GM15510 (cell line): ENCODE data around the gene CAPN3.

Source experiments
- POLR2A ChIP-seq: IDR thresholded peaks from 3 replicates; pipeline ENCODE4 v1.6.1; 2011; ENCODE audit warnings: borderline replicate concordance; ENCODE audit not compliant: insufficient read length; ENCODE audit errors: extremely low read depth

The CAPN3 gene

DNA sequence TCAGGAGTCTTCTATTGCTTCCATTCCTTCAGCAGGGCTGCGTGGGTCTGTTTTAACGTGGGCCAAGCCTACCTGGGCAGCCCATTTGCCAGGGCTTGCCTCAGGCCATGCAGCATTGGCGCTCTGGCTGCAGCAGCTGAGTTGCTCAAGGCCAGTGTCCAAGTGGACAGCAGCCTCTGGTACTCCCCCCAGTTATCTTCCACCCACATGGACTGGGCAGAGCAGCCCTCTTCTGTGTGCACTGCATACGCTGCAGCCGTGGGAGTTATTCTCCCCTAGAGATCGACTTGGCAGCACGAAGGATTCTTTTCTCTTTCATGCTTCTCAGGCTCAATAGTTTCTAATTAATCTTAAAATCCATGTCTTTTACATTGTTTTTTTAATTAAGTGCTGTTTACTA, 6.9 kb upstream of the CAPN3 start:
- no peak for TF ChIP-seq POLR2A

DNA sequence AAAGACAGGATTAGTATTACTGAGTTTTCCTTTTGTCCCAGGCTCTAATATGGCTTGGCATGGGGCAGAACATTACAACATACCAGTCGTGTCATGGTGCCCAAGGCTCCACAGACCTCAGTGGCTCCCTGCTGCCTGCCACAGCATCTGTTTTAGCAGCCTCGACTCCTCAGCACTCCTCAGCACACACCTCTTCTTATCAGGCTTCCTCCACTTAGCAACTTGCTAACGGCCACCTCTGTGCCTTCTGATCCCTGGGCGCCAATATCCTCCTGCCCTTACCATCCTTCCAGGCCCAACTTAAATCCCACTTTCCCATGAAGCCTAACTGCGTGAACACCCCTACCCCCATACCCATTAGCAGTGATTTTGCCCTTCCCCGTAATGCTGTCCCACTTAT, 6.2 kb upstream of the CAPN3 start:
- no peak for TF ChIP-seq POLR2A

- TF ChIP-seq POLR2A, result no peak
These were observed 4.5 kb upstream of the CAPN3 start for GRCh38 chr15:42354824-42355223.

- no peak for TF ChIP-seq POLR2A
These were observed 4.0 kb upstream of the CAPN3 start for GRCh38 chr15:42355291-42355690.

GRCh38 chr15:42356851-42357250, 2.5 kb upstream of the CAPN3 start:
- TF ChIP-seq POLR2A, result no peak

- no peak for TF ChIP-seq POLR2A
These were observed 1.2 kb upstream of the CAPN3 start for GRCh38 chr15:42358141-42358540.

- TF ChIP-seq POLR2A, result no peak
These were observed 684 bp downstream of the CAPN3 start for GRCh38 chr15:42359985-42360384.

- TF ChIP-seq POLR2A, result no peak
These were observed 1.3 kb downstream of the CAPN3 start for GRCh38 chr15:42360535-42361112.

- no peak for TF ChIP-seq POLR2A
These were observed 4.2 kb downstream of the CAPN3 start for GRCh38 chr15:42363487-42363886.

DNA sequence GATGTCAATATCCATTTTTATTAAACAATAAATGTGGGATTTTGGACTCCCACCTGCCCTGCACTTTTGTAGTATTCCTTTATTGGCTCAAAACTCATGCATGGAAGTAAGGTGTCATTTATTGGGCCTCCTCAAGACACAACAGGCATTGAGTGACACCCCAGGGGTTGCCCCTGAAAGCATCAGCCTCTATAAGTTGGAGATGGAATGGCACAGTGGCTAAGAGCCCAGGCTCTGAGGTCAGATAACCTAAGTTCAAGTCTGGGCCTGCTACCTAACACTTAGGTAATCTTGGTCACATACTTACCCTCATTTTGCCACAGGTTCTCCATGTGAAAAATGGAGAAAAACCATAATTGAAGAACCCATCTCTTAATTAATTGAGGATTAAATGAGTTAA, 4.6 kb downstream of the CAPN3 start:
- no peak for TF ChIP-seq POLR2A

DNA sequence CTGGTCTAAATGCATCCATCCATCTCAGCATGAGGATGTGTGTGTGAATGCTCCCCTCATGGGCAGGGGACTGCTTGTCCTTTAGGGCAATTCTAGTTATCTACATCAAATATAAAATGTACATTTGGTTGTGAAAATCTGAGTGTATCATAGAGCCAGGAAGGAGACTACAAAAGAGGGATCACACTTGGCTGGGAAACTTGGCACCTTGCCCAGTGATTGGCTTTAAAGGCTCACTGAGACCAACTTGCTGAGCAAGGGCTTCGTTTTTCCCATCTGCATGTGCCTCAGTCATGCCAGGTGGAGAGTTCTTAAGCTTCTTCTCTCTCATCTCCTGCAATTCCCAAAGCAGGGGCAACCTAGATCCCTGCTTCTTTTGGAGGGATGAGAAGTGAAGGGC, 5.2 kb downstream of the CAPN3 start:
- no peak for TF ChIP-seq POLR2A

GRCh38 chr15:42365921-42366550, 6.7 kb downstream of the CAPN3 start:
- no peak for TF ChIP-seq POLR2A

GRCh38 chr15:42367041-42367440, 7.7 kb downstream of the CAPN3 start:
- TF ChIP-seq POLR2A, result no peak

DNA sequence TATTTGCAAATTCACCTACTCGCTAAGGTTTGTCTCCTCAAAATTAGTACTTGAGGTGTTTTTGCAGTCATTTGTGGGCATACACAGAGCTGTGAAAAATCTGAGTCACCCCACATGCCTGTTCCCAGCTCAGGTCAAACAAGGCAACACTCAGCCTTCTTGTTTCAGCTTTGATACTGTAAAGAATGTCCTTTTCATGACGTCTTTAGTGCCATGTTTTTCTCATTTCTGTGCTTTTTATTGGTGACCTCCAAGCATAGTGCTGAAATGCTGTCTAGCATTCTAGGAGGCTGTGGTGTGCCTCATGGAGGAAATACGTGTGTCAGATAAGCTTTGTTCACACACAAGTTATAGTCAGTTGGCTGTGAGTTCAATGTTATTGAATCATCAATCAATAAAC, 8.8 kb downstream of the CAPN3 start:
- no peak for TF ChIP-seq POLR2A

- TF ChIP-seq POLR2A, result no peak
These were observed 11.8 kb downstream of the CAPN3 start for GRCh38 chr15:42371096-42371495.

GRCh38 chr15:42373274-42373673, 14.0 kb downstream of the CAPN3 start:
- TF ChIP-seq POLR2A, result no peak
